NK-92 treated with Interleukin-12 subunit alpha and Interleukin-12 subunit beta, amount 100 ng/mL, for 24 hours (cell line): Measurements from ENCODE around the gene TSPAN3.
A peak's percentile ranks its signal among the peaks of the same experiment; 100 is the strongest.

Experiments
- DNase-seq: peaks from one replicate; lab custom pipeline; 2025; lab: John Stamatoyannopoulos, UW

TSPAN3 gene

DNA sequence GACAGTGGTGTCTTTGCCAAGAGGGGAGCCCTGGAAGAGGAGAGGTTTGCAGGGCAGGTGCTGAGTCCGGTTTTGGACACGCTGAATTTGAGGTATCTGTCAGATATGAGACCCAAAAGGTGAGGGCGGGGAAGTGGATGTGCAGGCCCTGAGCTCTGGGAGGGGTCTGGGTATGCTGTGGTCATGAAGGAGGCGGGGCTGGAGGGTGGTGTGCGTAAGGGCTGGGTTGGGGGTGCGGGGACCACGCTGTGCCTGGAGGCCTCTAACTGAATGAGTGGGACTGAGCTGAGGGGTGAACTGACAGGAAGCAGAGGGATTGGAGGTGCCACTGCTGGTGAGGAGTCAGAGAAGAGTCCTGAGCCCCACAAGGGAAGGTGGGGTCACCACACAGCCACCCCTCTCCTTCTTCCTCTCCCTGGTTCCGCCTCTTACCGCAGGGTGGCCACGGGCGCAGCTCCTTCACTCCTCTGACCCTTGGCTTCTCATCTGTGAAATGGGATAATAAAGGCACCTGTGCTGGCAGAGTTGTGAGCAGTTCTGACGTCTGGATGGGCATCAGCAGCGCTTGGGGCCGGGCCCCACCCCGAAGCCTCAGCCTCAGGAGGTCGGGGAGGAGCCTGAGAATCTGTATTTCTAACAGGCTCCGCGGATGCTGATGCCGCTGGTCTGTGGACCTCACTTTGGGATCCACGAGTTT is 47.2 kb downstream of the TSPAN3 start:
- DNase-seq = no peak

DNA sequence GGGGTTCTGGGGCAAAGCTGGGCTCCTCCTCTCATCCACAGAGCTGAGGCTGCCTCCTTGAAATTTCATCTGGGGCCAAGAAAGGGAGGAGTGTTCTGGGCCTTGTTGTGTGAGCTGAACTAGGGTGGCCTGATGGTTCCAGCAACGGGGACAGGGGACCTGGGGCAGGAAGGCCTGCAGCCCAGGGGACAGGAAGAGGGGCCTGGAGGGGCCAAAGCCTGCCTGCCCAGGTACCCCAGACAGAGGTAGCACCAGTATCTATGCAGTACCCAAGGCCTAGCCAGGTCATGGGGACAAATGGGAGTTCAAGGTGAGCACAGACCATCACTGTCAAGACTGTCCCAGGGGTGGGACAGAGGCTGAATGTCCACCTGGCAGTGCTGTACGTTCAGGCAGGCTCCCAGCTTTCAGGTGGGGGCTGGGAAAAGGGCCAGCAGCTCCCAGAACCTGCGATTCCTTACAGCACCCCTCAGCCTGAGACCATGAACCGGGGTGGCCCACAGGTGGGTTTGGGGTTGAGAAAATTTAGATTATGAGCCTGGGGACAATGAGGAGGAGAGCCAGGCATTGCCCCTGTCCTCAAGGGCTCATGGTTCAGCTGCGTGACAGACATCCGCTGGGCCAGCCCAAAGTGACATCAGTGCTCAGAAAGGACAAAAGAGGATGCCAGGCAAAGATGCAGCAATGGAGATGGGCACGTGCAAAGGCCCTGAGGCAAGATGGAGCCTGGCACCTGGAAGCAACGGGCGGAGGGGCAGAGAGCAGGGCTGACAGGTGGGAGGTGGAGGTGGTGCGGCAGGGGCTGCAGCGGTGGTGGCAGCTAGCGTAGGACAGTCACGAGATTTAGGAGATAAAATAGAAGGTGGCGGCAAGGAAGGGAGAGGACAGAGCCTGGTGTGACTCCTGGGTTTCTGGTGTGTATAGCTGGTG is 48.0 kb downstream of the TSPAN3 start:
- no peak for DNase-seq

DNA sequence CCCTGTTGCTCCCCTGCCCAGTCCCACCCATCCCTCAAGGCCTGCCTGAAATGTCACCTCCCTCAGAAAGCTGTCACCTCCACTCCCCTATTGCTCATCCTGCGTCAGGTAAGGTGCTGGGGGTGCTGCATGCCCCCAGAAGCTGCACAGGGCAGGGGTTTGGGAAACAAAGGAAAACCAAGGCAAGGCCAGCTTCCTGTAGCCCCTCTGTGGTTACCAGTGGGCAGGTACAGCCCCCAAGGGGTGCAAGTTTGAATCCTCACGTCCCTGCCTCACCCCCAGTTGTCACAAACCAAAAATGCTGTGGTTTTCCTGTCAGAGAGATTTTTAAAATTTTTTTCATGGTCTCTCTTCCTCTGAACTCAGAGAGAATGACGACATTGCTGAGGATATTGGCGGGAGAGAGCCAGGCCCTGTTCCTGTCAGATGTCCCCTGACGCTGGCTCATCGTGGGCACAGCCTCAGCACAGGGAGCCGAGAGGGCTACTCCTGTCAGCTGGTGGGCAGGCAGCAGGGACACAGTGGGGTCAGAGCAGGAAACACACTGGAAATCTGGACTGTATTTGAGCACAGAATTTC is 49.0 kb downstream of the TSPAN3 start:
- peak; percentile 61 for DNase-seq

DNA sequence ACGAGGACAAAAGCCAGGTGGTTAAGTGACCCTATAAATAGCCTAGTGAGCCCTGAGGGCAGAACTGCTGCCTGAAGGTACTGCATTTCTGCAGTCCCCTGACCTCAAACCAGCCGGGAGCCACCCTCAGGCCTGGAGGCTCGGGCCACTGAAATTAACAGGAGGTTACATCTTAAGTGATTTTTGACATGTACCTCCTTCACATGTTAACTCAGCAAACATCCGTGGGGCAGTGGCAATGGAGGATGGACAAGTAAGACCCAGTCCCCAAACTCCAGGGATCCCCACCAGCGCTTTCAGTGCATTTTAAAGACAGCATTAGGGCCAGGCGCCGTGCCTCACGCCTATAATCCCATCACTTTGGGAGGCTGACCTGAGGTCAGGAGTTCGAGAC is 49.8 kb downstream of the TSPAN3 start:
- no peak for DNase-seq

DNA sequence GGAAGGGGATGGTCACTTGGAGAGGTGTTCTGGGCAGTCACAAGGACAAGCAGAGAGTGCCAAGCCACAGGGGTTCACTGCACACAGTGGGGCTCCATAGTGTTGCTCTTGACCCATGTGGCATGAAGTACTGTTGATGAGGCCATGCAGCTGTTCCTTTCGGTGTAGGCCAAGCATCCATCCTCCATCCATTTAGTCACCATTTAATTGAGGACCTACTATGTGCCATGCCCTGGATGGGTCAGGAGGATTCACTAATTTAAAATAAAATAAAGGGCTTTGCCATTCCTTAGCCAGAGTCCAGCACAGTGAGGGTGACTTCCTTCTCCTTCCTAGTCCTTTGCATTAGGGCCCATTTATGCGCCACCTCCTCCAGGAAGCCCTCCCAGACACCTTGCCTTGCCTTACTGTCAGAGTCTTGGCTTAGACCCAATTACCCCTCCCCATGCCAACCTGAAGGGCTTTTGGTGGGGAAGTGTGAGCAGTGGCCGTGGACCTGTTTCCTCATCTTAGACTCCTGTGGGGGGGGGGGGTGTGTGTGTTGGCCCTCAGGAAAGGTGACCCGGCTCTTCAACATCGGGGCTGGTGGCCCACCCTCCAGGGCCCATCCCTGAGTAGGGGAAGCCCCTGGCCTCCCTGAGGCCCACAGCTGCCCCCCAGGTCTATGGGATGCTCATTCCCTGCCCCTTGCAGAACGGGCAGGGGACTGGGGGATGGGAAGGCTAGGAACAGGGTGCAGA is 50.4 kb downstream of the TSPAN3 start:
- DNase-seq = no peak

DNA sequence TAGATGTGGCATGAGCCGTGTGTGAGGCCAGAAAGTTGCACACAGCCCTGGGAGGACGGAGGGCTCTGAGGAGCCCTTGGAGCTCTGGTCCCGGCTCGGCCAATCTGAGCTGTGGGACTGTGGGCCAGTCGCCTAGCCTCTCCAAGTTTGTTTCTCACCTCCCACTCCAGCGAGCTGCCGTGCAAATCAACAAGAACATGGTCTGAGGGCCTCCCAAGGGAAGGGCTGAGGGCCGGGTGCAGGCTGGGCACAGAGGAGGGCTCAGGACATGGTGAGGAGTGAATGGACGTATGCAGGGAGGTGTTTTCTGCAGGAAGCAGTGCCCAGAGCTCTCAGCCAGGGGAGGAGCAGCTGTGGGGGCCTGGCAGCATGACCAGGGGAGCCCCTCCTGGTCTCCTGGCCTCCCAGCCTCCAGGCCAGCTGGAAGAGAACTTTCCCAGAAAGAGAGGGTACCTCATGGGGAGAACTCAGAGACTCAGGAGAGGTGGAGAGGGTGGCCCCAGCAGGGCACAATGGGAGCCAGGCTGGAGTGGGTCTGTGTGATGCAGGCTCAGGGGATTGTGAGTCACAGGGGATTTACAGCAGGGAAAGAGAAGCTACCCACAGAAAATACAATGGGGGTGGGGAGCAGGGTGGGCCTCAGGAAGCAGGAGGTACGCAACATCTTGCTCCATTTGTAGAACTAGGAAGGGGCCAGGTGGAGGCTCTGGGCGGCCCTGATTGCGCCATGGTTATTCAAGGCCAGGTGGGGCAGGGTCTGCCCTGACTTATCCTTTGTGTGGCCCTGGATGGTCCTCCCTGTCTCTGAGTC is 51.2 kb downstream of the TSPAN3 start:
- DNase-seq = peak; percentile 52

DNA sequence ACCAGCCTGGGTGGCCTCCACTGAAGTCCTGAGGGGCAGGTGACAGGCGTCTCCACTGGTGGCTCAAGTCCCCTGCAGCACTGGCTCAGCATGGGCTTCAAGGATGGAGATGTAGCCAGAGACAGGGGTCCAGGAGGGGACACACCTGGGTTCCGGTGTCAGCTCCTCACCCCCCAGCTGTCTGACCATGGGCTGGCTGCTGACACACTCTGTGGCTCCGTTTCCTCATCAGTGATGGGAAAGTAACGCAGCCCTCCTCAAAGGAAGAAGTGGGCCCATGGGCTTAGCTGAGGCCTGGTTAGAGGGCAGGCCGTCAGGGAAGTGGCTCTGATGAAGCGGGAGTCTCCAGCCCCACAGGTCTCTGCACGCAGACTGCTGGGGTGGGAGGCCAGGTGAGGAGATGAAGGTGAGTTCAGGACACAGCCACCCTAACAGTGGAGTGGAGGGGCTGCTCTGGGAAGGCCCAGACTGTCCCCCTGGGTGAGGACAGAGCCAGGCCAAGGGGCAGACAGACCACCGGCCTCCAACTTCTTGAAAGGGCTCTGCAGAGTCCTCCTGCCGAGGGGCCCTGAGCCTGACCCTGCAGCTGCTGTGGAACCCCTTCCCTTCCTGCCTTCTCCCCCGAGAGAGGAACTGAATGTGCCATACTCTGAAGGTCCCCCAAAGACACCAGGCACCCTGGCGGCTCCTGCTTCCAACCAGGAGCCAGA is 52.0 kb downstream of the TSPAN3 start:
- DNase-seq = no peak

DNA sequence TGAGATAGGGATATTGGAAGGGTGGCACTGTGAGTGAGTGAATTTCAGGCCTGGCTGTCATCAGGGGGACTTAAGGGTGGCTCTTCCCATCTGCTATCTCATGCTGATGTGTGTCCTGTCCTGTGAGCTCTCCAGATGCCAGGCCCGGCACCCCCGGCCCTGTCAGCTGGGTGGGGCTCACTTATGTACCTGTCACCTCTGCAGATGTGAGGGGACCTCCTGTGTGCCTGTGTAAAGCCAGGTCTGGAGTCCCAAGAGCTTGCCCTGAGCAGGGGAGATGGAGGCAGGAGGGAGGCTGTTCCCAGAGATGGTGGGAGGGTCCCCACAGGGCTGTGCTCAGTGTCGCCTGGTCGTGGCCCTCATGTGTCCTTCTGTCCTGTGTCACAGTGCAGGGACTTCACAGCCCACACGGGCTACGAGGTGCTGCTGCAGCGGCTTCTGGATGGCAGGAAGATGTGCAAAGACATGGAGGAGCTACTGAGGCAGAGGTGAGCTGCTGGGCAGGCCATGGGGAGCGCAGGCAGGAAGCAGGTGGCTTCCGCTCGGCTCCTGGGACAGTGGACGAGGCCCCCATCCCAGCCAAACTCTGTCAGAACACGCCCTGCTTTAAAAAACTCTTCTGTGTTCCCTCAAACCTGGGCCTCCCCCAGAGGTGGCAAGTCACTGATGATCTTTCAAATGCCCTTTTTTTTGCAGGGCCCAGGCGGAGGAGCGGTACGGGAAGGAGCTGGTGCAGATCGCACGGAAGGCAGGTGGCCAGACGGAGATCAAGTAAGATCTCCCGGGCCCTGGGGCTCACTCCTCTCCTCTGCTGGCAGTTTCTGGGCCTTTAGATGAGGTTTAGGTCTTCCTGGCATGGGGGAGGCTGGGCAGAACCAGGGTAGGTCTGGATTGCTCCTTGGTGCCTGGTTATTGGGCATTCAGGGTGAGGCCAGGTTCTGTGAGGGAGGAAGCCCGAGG is 52.9 kb downstream of the TSPAN3 start:
- DNase-seq = no peak

DNA sequence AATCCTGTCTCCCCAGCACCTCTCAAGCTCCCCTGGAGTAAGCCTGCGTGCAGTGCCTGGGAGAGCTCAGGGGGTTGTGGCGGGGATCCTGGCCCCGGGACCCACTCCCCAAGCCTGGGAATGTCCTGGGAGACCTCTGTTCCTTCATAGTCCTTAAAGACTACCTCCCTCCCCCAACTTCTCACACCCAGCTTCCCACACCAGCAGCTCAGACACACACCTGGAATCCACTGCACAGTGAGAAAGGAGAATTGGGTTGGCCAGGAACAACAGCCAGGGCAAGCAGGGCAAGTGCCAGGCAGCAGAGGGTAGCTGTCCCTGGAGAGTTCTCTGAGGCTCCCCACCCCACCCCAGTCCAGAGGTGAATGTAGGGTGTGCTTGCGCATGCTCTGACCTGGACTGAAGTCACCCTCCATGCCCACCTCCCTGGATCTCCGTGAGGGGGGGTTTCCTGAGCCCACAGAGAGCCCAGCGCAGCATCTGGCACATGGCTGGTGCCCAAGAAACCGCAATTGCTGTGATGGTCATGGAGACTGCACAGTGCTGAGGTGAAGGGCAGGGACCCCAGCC is 53.7 kb downstream of the TSPAN3 start:
- DNase-seq = no peak

DNA sequence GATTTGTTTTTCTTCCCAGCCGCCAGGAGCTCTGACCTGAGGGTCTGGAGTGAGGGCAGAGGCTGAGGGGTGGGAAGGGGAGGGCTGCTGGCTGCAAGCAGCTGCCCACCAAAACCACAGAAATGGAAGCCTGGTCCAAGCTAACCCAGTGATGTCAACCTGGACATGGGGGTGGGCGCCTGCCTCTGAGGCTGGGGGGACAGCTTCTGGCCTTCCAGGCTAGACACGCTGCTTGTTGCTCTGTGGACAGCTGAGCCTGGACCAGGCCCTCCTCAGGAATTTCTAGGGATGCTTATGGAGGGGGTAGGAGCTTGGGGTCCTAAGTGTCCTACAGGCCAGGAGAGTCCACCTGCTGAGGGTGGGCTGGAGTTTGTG is 54.6 kb downstream of the TSPAN3 start:
- no peak for DNase-seq

DNA sequence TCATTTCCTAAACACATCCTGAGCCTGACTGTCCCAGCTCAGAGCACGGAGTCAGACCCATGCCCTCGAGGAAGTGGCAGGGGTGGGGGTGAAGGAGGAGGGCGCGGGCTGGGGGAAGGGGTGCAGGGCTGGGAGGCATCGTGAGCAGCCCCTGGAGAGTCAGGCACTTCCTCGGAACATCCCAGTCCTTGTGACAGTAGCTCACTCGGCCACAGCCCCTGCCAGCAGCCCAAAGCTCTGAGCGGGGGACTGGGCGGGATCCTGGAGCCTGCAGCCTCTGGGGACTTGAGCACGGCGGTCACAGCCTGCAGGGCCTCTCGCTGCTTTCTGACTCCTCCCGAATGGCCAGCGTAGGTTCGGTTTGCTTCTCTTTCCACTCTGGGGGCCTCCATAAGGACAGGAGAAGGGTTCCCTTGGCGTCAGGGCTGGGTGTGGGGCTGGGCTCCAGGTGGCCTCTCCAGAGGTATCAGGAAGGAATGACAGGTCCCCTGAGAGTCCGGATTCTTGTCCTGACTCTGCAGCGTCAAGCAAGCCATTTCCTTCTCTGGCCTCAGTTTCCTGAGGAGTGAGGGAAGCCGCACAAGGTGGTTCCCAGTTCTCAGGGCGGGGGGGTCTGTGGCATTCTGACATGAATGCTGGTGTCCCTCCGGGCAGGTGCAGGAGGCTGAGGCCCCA is 55.1 kb downstream of the TSPAN3 start:
- DNase-seq = peak; percentile 22

DNA sequence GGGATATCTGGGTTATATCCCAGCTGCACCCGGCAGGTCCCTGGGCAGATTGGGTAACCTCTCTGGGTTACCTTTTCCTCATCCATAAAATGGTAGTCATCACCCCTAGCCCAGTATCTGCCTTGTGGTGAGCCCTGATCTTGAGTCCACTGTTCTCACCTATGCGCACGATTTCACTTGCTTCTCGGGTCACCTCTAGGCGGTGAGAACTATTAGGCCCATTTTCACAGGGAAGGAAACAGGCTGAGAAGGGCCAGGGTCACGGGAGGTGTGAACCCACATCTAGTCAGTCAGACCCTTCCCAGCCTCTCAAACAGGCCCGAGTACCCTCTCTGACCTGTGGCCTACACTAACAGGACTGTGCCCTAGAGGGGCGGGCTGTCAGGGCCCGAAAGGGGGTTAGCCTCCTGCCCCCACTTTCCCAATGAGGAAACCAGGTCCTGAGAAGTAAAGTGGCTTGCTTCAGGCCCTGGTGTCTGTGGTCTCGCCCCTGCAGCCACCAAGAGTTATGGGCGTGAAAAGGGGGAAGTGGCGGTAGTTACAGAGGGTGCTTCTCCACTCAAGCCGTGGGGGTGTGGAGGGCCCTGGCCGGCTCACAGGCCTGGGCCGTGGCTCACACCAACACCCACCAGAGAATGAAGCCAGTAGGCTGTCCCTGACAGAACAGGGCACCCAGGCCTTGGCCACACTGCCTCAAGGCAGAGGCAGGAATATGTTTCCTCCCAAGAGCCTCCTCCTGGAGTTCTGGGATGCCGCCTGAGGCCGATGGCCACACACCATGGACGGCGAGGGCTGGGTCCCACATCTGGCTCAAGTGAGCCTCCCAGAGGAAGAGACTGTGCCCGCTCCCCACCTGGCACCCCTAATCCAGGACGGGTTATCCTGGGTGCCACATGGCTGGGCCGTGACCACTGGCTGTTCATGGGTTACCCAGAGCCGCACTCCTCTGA is 56.5 kb downstream of the TSPAN3 start:
- DNase-seq = peak; percentile 91

DNA sequence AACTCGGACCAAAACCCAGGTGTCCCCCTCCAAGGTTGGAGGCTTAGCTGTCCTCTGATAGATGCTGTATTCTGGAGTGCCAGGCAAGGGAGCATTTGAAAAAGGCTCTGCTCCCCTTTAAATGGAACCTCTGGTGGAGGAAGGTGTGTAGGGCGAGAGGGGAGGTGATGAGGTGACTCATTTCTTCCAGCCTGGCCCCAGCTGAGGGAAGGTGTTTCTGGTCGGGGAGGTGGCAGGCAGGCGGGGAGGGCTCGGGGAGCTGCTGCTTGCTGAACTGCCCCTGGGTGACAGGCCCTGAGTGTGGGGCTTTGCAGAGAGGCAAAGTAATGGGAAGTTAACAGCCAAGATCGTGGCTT is 57.2 kb downstream of the TSPAN3 start:
- DNase-seq = peak; percentile 97

DNA sequence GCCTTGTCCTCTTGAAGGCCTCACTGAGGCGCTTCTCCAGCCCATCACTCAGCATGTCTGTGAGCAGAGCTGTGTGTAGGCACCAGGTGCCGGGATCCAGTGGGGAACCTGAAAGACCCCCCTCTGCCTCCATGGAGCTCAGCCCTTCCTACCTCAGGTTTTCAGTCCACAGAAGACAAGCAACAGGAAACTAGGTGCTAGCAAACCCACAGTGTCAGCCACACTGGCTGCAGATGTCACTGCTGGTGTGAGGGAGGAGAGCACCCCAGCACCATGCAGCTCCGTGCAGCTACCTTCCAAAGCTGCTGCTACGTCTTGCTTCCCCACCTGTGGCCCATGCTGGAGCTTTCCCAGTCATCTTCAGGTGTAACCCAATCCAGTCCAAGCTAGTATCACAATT is 58.0 kb downstream of the TSPAN3 start:
- peak; percentile 75 for DNase-seq

DNA sequence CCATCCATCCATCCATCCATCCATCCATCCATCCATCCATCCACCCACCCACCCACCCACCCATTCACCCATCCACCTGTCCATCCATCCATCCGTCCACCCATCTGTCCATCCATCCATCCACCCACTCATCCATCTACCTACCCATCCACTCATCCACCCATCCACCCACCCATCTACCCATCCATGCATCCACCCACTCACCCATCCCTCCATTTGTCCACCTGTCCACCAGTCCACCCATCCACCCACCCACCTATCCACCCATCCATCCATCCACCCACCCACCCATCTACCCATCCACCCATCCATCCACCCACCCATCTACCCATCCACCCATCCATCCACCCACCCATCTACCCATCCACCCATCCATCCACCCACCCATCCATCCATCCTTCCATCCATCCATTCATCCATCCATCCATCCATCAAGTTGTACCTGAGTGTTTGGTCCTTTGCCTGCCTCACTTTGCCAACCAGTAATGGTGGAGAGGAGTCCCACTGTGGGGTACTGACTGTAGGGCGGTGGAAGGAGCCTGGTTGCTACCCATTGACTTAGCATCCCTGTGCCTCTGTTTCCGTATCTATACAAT is 58.7 kb downstream of the TSPAN3 start:
- no peak for DNase-seq

DNA sequence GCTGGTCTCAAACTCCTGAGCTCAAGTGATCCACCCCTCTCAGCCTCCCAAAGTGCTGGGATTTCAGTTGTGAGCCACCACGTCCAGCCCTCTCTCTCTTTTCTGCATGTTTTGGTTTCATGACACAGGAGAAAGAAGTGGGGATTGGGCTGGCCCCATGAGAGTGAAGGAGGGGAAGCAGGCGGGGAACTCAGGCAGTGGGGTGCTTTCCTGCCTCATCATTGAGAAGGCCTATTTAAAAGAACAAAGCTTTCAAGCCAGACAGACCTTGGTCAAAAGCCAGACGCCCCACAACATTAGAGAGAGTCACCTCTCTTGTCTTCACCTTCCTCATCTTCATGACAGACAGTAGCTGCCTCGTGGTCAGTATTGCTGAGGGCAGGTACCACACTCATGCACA is 60.1 kb downstream of the TSPAN3 start:
- no peak for DNase-seq

DNA sequence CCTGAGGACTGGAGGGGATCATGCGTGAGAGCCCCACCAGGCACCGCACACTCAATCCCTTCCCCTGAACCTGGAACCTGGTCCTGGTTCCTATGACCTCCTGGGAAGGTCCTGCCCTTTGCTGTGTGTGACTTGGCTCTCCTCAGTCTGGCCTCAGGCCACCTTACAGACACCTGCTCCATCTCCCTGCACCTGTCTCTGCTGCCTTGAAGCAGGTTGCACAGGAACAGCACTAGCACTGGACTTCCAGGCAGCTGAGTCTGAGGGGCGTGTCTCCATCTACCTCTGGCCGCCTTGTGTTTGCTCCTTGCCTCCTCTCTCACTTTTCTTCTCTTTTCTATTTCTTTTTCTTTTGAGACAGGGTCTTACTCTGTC is 60.6 kb downstream of the TSPAN3 start:
- DNase-seq = no peak
